Stimulated activated CD4-positive, alpha-beta T cell treated with anti-CD3 and anti-CD28 coated beads, Interleukin-4, amount 100 ng/mL, for 24 hours (primary cell): ENCODE data around the gene OXCT2.
A peak's percentile ranks its signal among the peaks of the same experiment; 100 is the strongest.
"Not testable (repeated sequence)": the region's sequence is repeated elsewhere in the genome, so short reads cannot be mapped to it uniquely, and the experiment has no call there.

Experiments used
- DNase-seq: peaks from one replicate; pipeline ENCODE4 v3.0.0-alpha.2; 2020

The OXCT2 gene

GRCh38 chr1:39771022-39771532 lies at the start of gene OXCT2:
TSS of gene OXCT2 (minus strand) at chr1:39771348. CDS start at chr1:39771255, 93 bp downstream.
- DNase-seq: not testable (repeated sequence)

GRCh38 chr1:39819091-39819812 lies 48.1 kb upstream of the OXCT2 start:
- DNase-seq: no peak

- no peak for DNase-seq
These were observed 47.3 kb upstream of the OXCT2 start for GRCh38 chr1:39818482-39818881.

- peak; percentile 69 for DNase-seq
These were observed 46.2 kb upstream of the OXCT2 start for GRCh38 chr1:39817091-39817932.

GRCh38 chr1:39816415-39817090 lies 45.4 kb upstream of the OXCT2 start:
- peak; percentile 65 for DNase-seq

- no peak for DNase-seq
These were observed 41.8 kb upstream of the OXCT2 start for GRCh38 chr1:39812913-39813312.

GRCh38 chr1:39808784-39809517 lies 37.8 kb upstream of the OXCT2 start:
- no peak for DNase-seq

- DNase-seq: no peak
These were observed 34.2 kb upstream of the OXCT2 start for GRCh38 chr1:39805385-39805784.

- DNase-seq: no peak
These were observed 31.5 kb upstream of the OXCT2 start for GRCh38 chr1:39802496-39803260.

- DNase-seq: no peak
These were observed 29.3 kb upstream of the OXCT2 start for GRCh38 chr1:39800471-39800835.

GRCh38 chr1:39799770-39800470 lies 28.8 kb upstream of the OXCT2 start:
- peak; percentile 74 for DNase-seq

GRCh38 chr1:39798859-39799769 lies 28.0 kb upstream of the OXCT2 start:
- DNase-seq: peak; percentile 92

- no peak for DNase-seq
These were observed 24.5 kb upstream of the OXCT2 start for GRCh38 chr1:39795651-39796050.

GRCh38 chr1:39791838-39792237 lies 20.7 kb upstream of the OXCT2 start:
- no peak for DNase-seq

GRCh38 chr1:39789571-39790110 lies 18.5 kb upstream of the OXCT2 start:
- DNase-seq: no peak

- DNase-seq: peak; percentile 31
These were observed 17.8 kb upstream of the OXCT2 start, which contains the start of gene BMP8B for GRCh38 chr1:39788758-39789570. TSS of gene BMP8B (minus strand) at chr1:39788865. CDS start at chr1:39788485, 380 bp downstream.

- DNase-seq: no peak
These were observed 17.2 kb upstream of the OXCT2 start for GRCh38 chr1:39788426-39788757.

GRCh38 chr1:39787964-39788363 lies 16.8 kb upstream of the OXCT2 start:
- not testable (repeated sequence) for DNase-seq

GRCh38 chr1:39787468-39787867 lies 16.3 kb upstream of the OXCT2 start:
- DNase-seq: no peak
